ENCODE measurements around the gene FAF1.
"Not testable (repeated sequence)": the region's sequence is repeated elsewhere in the genome, so short reads cannot be mapped to it uniquely, and the experiment has no call there.

The FAF1 gene

GRCh38 chr1:50910356-50910755 lies 49.7 kb downstream of the FAF1 start:
- not testable (repeated sequence) for ATAC-seq, DNase-seq

- DNase-seq, ATAC-seq: not testable (repeated sequence)
Observed at GRCh38 chr1:50907610-50908009, 52.5 kb downstream of the FAF1 start.

DNA sequence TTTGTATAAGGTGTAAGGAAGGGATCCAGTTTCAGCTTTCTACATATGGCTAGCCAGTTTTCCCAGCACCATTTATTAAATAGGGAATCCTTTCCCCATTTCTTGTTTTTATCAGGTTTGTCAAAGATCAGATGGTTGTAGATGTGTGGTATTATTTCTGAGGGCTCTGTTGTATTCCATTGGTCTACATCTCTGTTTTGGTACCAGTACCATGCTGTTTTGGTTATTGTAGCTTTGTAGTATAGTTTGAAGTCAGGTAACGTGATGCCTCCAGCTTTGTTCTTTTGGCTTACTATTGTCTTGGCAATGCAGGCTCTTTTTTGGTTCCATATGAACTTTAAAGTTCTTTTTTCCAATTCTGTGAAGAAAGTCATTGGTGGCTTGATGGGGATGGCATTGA lies 54.0 kb downstream of the FAF1 start:
- not testable (repeated sequence) for DNase-seq, ATAC-seq

GRCh38 chr1:50902419-50902818 lies 57.6 kb downstream of the FAF1 start:
- DNase-seq (no peak), ATAC-seq (no peak)

GRCh38 chr1:50901872-50902271 lies 58.2 kb downstream of the FAF1 start:
- ATAC-seq (no peak), DNase-seq (no peak)

DNA sequence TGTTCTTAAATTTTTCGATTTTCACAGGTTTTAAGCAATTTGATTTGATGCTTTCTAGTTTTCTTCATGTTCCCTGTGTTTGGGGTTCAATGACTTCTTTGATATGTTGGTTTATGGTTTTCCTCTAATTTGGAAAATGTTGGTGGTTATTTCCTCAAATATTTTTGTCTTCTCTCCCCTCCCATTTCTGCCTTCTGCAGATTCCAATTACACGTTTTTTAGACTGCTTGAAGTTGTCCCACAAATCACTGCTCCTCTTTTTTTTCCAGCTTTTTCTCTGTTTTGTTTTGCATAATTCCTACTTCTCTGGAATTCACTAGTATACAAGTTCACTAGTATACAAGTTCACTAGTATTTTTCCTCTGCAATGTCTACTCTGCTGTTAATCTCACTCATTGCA lies 61.3 kb downstream of the FAF1 start:
- no peak for DNase-seq
- ATAC-seq, result no peak

- DNase-seq (no peak), ATAC-seq (no peak)
Observed at GRCh38 chr1:50894340-50894739, 65.7 kb downstream of the FAF1 start.

DNA sequence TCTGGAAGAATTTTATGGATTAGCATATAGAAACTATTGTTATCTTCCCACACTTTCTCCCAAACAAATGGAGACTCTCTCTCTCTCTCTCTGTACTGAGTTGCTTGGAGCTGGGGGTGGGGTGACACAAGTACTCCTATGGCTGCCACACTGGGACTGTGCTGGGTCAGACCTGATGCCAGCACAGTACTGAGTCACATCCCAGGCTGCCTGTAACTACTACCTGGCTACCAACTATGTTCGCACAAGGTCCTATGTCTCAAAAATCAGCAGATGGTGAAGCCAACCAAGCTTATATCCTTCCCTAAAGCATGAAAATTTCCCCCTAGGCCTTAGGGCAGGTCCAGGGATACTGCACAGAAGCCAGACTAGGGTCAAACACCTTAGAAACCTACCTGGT lies 66.6 kb downstream of the FAF1 start:
- ATAC-seq (no peak), DNase-seq (no peak)

DNA sequence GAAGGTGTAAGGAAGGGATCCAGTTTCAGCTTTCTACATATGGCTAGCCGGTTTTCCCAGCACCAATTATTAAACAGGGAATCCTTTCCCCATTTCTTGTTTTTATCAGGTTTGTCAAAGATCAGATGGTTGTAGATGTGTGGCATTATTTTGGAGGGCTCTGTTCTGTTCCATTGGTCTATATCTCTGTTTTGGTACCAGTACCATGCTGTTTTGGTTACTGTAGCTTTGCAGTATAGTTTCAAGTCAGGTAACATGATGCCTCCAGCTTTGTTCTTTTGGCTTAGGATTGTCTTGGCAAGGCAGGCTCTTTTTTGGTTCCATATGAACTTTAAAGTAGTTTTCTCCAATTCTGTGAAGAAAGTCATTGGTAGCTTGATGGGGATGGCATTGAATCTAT lies 72.5 kb downstream of the FAF1 start:
- not testable (repeated sequence) for ATAC-seq, DNase-seq

DNA sequence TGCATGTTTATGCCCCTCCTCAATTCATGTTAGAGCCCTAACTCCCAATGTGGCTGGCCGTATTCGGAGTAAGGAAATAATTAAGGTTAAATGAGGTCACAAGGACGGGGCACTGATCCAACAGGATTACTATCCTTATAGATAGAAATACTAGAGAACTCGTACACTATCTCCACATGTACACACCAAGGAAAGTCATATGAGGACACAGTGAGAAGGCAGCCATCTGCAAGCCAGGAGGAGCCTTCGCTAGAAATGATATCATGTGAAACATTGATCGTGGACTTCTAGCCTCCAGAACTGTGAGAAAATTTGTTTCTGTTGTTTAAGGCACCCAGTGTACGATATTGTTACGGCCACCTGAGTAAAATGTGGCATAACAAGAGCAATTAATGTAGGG lies 79.7 kb downstream of the FAF1 start:
- DNase-seq (no peak), ATAC-seq (no peak)

- ATAC-seq (no peak), DNase-seq (no peak)
Observed at GRCh38 chr1:50879137-50879536, 80.9 kb downstream of the FAF1 start.

DNA sequence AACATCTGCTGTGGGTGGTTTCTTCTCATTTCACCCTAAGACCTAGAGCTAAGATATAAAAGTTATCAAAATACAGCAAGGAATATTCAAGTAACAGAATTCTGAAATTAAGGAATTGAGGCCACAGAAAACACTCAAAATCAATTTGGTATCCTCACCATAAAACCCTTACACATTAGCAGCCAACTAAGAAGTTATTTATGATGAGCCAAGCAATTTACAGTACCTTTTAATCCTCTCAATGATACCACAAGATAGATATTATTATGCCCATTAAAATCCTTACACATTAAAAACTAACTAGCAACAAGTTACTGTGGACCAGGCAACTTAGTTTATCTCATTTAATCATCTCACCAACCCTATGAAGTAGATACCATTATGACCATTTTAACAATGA lies 81.6 kb downstream of the FAF1 start:
- no peak for ATAC-seq
- no peak for DNase-seq

- DNase-seq, result no peak
- ATAC-seq, result no peak
Observed at GRCh38 chr1:50877641-50878040, 82.4 kb downstream of the FAF1 start.

DNA sequence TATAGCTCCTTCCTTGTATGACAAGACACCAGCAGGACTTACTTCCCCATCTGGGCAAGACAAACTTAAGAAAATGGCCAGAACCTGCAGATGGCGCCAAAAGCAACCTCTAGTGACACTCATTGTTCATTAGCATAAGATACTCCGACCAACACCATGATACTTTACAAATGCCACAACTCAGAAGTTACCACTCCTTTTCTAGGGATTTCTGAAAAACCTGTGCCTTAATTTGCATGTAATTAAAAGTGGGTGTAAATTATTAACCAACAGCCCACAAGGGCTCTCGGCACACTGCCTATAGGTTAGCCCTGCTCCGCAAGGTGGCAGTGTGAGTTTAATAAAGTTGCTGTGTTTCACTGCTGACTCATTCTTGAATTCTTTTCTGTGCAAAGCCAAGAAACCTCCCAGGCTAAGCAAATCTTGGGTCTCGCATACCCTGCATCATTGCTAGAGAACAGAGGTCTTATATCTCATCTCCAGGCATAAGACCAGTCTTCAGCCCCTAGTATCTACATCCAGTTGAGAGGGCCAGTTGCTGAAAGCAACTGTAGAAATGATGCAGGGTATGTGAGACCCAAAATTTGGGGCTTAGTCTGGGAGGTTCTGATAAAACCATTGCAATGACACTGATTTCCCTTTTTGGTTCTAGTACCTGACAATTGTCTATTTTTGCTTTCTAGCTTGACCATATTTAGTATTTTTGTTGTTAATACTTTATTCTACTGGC lies 86.4 kb downstream of the FAF1 start:
- peak; percentile 71 for DNase-seq
- ATAC-seq, result peak; percentile 72

DNA sequence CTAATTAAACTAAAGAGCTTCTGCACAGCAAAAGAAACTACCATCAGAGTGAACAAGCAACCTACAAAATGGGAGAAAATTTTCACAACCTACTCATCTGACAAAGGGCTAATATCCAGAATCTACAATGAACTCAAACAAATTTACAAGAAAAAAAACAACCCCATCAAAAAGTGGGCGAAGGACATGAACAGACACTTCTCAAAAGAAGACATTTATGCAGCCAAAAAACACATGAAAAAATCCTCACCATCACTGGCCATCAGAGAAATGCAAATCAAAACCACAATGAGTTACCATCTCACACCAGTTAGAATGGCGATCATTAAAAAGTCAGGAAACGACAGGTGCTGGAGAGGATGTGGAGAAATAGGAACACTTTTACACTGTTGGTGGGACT lies 95.2 kb downstream of the FAF1 start:
- ATAC-seq, DNase-seq: not testable (repeated sequence)

GRCh38 chr1:50861772-50862171 lies 98.3 kb downstream of the FAF1 start:
- DNase-seq (no peak), ATAC-seq (no peak)

GRCh38 chr1:50860702-50861101 lies 99.4 kb downstream of the FAF1 start:
- no peak for ATAC-seq
- DNase-seq, result no peak

- DNase-seq (no peak), ATAC-seq (no peak)
Observed at GRCh38 chr1:50860256-50860655, 99.8 kb downstream of the FAF1 start.

DNA sequence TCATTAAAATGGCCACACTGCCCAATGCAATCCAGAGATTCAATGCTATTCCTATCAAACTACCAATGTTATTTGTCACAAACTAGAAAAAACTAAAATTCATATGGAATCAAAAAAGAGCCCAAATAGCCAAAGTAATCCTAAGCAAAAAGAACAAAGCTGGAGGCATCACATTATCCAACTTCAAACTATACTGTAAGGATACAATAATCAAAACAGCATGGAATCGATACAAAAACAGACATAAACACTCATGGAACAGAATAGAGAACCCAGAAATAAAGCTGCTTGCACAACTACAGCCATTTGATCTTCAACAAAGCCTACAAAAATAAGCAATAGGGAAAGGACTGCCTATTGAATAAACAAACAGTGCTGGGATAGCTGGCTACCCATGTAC lies 100.4 kb downstream of the FAF1 start:
- DNase-seq (no peak), ATAC-seq (no peak)

- ATAC-seq, result no peak
- DNase-seq, result no peak
Observed at GRCh38 chr1:50858761-50859160, 101.3 kb downstream of the FAF1 start.

GRCh38 chr1:50857702-50858101 lies 102.4 kb downstream of the FAF1 start:
- ATAC-seq, result no peak
- no peak for DNase-seq

GRCh38 chr1:50853325-50853724 lies 106.7 kb downstream of the FAF1 start:
- ATAC-seq, result no peak

GRCh38 chr1:50852889-50853288 lies 107.2 kb downstream of the FAF1 start:
- no peak for DNase-seq
- no peak for ATAC-seq

More at GRCh38 chr1:50853325-50853724, 106.7 kb downstream of the FAF1 start:
- no peak for DNase-seq

DNA sequence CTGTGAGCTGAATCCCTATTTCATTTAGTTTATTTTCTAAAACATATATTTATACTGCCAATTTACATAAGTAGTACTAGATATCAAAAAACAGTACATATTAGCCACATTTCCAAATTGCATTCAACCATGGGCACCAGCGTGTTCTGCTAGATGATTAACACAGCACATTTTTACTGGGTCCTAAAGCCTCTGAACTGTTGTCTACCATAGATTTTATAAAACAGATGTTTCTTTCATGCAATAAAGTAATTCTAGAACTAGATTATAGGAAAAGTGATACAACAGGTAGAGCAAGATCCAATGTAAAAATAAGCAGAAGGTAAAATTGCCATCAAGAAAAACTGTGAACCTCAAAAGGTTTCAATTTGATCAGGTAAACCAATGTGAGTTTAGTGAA lies 108.6 kb downstream of the FAF1 start:
- DNase-seq (no peak), ATAC-seq (no peak)
